ENCODE data around the gene MUC6. TPM values are rescaled to one million over a fixed set of nuclear protein-coding genes. Genes with fewer than 3 reads are reported as not detected.

MUC6 gene
- total RNA-seq, 1 donor from 2014 or later, result not detected

GRCh38 chr11:1052133-1053011 is 15.9 kb upstream of the MUC6 start:
- intact Hi-C loops (cut with micrococcal nuclease), result no loop called here

DNA sequence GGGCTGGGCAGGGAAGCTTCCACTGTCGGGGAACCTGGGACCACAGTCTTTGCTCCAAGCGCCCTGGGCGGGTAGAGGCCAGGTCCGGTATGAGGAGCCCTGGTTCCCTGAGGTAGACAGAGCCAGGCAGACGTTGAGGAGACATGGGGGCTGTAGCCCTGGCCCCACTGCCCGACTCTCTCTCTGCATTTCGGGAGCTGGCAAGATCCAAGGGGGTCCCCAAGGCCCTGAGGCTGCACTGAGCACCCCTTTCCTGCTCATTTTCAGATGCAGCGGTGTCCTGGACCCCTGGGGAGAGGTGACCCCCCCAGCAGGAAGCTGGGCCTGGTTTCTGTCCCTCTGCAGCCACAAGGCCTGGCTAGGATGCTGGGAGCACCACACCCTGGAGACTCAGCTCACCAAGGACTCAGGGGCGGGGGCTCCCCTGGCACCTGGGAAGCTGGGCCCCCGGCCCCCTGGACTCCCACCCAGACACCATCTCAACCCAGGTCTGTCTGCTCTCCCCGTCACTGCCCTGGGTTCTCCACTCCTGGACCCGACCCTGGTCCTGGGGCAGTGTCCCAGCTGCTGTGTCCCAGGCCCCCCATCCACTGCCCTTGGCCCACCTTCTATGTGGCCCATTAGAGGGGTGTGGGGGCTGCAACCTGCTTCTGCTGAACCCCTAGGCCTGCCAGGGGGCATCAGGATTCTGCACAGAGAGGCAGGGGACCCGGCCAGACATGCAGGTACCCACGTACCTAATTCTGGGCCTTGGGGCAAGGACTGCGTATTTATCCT is 15.0 kb upstream of the MUC6 start:
- intact Hi-C loops (cut with micrococcal nuclease), result loop anchor here (1.0 kb wide), 1 partner anchor 203 kb away; no protein-coding TSS in a partner anchor

GRCh38 chr11:1050581-1051355 is 14.2 kb upstream of the MUC6 start:
- intact Hi-C loops (cut with micrococcal nuclease), result loop anchor here (1.0 kb wide), 1 partner anchor 202 kb away; no protein-coding TSS in a partner anchor

- intact Hi-C loops (cut with micrococcal nuclease), result no loop called here
Measured at GRCh38 chr11:1049911-1050580, 13.5 kb upstream of the MUC6 start.

GRCh38 chr11:1049431-1049891 is 12.9 kb upstream of the MUC6 start:
- intact Hi-C loops (cut with micrococcal nuclease), result no loop called here

- intact Hi-C loops (cut with micrococcal nuclease), result no loop called here
Measured at GRCh38 chr11:1049071-1049405, 12.5 kb upstream of the MUC6 start.

GRCh38 chr11:1048375-1049070 is 12.0 kb upstream of the MUC6 start:
- intact Hi-C loops (cut with micrococcal nuclease), result no loop called here

GRCh38 chr11:1047595-1048156 is 11.2 kb upstream of the MUC6 start:
- intact Hi-C loops (cut with micrococcal nuclease), result no loop called here

DNA sequence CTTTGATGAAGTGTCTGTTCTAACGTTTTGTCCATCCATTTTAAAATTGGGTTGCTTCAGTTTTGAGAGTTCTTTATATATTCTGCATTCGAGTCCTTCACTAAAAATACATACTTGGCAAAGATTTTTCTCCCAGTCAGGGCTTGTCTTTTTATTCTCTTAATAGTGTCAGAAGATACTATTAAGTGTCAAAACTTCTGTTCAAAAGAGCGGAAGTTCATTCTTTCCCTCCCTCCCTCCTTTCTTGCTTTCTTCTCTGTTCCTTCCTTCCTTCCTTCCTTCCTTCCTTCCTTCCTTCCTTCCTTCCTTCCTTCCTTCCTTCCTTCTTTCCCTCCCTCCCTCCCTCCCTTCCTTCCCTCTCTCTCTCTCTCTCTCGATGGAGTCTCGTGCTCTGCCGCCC is 7.6 kb upstream of the MUC6 start:
- intact Hi-C loops (cut with micrococcal nuclease), result no loop called here

GRCh38 chr11:1043563-1044096 is 7.1 kb upstream of the MUC6 start:
- intact Hi-C loops (cut with micrococcal nuclease), result no loop called here

- intact Hi-C loops (cut with micrococcal nuclease), result no loop called here
Measured at GRCh38 chr11:1042626-1043562, 6.4 kb upstream of the MUC6 start.

GRCh38 chr11:1041936-1042608 is 5.6 kb upstream of the MUC6 start:
- intact Hi-C loops (cut with micrococcal nuclease), result no loop called here

- intact Hi-C loops (cut with micrococcal nuclease), result no loop called here
Measured at GRCh38 chr11:1041471-1041870, 5.0 kb upstream of the MUC6 start.

- intact Hi-C loops (cut with micrococcal nuclease), result no loop called here
Measured at GRCh38 chr11:1041149-1041467, 4.6 kb upstream of the MUC6 start.

DNA sequence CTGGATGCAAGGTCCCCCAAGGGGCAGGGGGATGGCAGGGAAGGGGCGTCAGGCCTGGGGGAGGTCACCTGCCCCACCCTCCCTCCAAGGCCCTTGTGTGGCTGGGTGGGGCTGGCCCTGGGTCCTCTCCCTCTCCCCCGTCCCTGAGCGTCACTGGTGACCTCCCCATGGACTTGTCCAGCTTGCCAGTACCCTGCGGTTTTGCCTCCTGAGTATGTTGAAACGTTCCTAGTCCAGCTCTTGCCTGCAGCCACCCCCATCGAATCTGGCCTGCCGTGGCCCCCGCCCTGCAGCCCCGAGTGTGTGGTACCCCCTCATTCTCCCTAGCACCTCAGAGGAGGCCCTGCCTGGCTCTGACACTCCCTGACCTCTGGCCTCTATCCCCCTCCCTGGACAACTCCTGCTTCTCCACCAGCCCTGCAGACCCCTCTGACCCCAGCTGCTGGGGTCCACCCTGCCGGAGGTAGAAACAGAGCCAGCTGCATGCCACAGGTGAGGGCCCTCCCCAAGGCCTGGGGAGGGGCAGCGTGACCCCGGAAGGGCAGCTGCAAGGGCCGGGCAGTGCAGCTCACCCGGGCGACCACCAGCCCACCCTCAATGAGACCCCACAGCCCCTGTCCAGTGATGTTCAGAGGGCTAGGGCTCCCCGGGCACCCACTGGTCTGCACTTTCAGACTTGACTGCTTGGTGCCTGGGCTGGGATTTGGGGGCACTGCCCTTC is 4.1 kb upstream of the MUC6 start:
- intact Hi-C loops (cut with micrococcal nuclease), result no loop called here

GRCh38 chr11:1039481-1040427 is 3.2 kb upstream of the MUC6 start:
- intact Hi-C loops (cut with micrococcal nuclease), result no loop called here

DNA sequence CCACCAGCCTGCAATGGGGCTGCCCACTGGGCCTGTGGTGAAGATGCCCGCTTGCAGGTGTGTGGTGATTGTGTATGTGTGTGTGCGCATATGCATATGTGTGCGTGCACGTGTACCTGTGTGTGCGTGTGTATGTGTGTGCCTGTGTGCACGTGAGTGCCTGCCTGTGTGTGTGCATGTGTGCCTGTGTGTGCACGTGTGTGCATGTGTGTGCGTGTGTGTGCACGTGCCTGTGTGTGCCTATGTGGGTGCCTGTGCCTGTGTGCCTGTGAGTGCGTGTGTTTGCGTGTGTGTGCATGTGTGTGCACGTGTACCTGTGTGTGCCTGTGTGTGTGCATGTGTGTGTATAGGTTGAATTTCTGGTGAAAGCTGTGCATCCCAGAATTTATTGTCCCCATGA is 2.4 kb upstream of the MUC6 start:
- intact Hi-C loops (cut with micrococcal nuclease), result no loop called here
